ENCODE data around the gene ACE. TPM values are rescaled to one million over a fixed set of nuclear protein-coding genes. Genes with fewer than 3 reads are reported as not detected.

The ACE gene
- total RNA-seq, 6 experiments from 2014 or later = 1.6 to 2.1 (median 1.7) TPM

GRCh38 chr17:63479495-63480184, 2.8 kb downstream of the ACE start:
- no peaks in the 10 kb centered on the region for H3K9me3 Mint-ChIP-seq
- no peaks in the 10 kb centered on the region for H3K36me3 Mint-ChIP-seq (ENCODE audit: low read depth)
- TF ChIP-seq, protein P1, sequence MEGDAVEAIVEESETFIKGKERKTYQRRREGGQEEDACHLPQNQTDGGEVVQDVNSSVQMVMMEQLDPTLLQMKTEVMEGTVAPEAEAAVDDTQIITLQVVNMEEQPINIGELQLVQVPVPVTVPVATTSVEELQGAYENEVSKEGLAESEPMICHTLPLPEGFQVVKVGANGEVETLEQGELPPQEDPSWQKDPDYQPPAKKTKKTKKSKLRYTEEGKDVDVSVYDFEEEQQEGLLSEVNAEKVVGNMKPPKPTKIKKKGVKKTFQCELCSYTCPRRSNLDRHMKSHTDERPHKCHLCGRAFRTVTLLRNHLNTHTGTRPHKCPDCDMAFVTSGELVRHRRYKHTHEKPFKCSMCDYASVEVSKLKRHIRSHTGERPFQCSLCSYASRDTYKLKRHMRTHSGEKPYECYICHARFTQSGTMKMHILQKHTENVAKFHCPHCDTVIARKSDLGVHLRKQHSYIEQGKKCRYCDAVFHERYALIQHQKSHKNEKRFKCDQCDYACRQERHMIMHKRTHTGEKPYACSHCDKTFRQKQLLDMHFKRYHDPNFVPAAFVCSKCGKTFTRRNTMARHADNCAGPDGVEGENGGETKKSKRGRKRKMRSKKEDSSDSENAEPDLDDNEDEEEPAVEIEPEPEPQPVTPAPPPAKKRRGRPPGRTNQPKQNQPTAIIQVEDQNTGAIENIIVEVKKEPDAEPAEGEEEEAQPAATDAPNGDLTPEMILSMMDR (IDR thresholded peaks at IDR 0.05) = no peak
- DNase-seq = no peak
- peaks cover 10% of the 10 kb centered on the region for H3K27me3 Mint-ChIP-seq (ENCODE audit: insufficient read depth)
- H3K4me3 Mint-ChIP-seq = no peak overlapping the region
- H3K4me1 Mint-ChIP-seq (ENCODE audit: low read depth) = peaks cover 19% of the 10 kb centered on the region
- H3K27ac Mint-ChIP-seq = no peak overlapping the region

DNA sequence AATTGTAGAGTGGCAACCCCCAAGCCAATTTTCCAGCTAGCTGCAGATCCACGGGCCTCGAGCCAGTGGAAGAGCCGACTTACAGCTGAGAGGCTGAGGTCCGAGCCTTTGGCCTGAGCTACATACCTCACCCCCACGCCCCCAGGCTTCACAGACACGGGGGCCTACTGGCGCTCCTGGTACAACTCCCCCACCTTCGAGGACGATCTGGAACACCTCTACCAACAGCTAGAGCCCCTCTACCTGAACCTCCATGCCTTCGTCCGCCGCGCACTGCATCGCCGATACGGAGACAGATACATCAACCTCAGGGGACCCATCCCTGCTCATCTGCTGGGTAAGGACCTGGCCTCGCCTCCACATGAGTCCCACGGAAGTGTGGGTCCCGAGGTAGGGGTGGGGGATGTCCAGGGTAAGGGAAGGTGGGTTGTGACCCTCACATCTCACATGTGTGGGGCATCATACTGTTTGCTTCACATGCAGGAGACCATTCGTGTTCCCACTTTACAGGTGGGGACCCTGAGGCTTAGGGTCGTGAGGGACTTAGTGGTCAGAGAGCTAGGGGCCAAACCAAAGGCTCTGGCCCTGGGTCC, 3.4 kb downstream of the ACE start:
- Mint-ChIP-seq H3K27ac (no peak overlapping the region), H3K36me3 (ENCODE audit: low read depth) (no peaks in the 10 kb centered on the region), H3K9me3 (no peaks in the 10 kb centered on the region), H3K4me3 (no peak overlapping the region), H3K4me1 (ENCODE audit: low read depth) (peaks cover 19% of the 10 kb centered on the region), H3K27me3 (ENCODE audit: insufficient read depth) (peaks cover 12% of the 10 kb centered on the region)
- TF ChIP-seq, protein P1 (IDR thresholded peaks at IDR 0.05) = no peak
- no peak for DNase-seq

GRCh38 chr17:63480826-63481487, 4.1 kb downstream of the ACE start:
- TF ChIP-seq, protein P1 (IDR thresholded peaks at IDR 0.05) = no peak
- Mint-ChIP-seq H3K4me1 (ENCODE audit: low read depth) (peaks cover 19% of the 10 kb centered on the region), H3K27ac (no peak overlapping the region), H3K27me3 (ENCODE audit: insufficient read depth) (peaks cover 12% of the 10 kb centered on the region), H3K9me3 (no peaks in the 10 kb centered on the region), H3K4me3 (no peak overlapping the region), H3K36me3 (ENCODE audit: low read depth) (no peaks in the 10 kb centered on the region)
- DNase-seq = no peak

- H3K27me3 Mint-ChIP-seq (ENCODE audit: insufficient read depth) = peaks cover 12% of the 10 kb centered on the region
- no peak overlapping the region for H3K4me3 Mint-ChIP-seq
- peaks cover 19% of the 10 kb centered on the region for H3K4me1 Mint-ChIP-seq (ENCODE audit: low read depth)
- H3K36me3 Mint-ChIP-seq (ENCODE audit: low read depth) = no peaks in the 10 kb centered on the region
- no peak overlapping the region for H3K27ac Mint-ChIP-seq
- TF ChIP-seq, protein P1 (IDR thresholded peaks at IDR 0.05) = no peak
- H3K9me3 Mint-ChIP-seq = no peaks in the 10 kb centered on the region
- no peak for DNase-seq
These were observed 4.6 kb downstream of the ACE start for GRCh38 chr17:63481488-63481870.

- Mint-ChIP-seq H3K27ac (no peak overlapping the region), H3K36me3 (ENCODE audit: low read depth) (no peaks in the 10 kb centered on the region), H3K4me1 (ENCODE audit: low read depth) (peaks cover 18% of the 10 kb centered on the region), H3K27me3 (ENCODE audit: insufficient read depth) (peaks cover 13% of the 10 kb centered on the region), H3K9me3 (no peaks in the 10 kb centered on the region), H3K4me3 (no peak overlapping the region)
- TF ChIP-seq, protein P1 (IDR thresholded peaks at IDR 0.05) = no peak
- no peak for DNase-seq
These were observed 5.6 kb downstream of the ACE start for GRCh38 chr17:63482509-63482908.

All from HFFc6 (cell line).